ENCODE results near the gene SNCG.
"Not testable (repeated sequence)": the region's sequence is repeated elsewhere in the genome, so short reads cannot be mapped to it uniquely, and the experiment has no call there.

The SNCG gene

GRCh38 chr10:86979296-86979818 lies 21.0 kb downstream of the SNCG start:
- DNase-seq, result no peak

DNA sequence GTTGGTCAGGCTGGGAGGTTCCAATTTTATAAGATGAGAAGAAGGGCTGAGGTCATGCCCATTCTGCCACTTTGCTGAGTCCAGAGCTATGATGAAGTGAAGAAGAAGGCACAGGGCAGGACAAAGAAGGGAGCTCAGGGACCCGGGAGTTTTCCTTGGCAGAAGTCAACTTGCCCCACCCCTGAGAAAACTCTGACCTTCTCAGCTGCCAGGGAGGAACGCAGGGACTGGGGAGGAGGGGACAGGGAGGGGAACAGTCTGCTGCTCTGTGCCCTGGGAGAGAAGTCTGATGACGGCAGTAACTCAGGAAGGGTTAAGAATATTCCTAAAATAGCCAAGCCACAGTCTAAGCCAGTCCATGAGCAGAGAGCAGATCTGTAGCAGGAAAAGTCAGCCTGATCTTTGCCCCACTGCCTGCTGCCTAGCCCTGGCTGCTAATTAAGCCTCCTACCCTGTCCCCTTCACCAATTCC lies 21.6 kb downstream of the SNCG start:
- no peak for DNase-seq

- not testable (repeated sequence) for DNase-seq
Measured at GRCh38 chr10:86981020-86981419, 22.6 kb downstream of the SNCG start.

- DNase-seq, result no peak
Measured at GRCh38 chr10:86981716-86982115, 23.3 kb downstream of the SNCG start.

DNA sequence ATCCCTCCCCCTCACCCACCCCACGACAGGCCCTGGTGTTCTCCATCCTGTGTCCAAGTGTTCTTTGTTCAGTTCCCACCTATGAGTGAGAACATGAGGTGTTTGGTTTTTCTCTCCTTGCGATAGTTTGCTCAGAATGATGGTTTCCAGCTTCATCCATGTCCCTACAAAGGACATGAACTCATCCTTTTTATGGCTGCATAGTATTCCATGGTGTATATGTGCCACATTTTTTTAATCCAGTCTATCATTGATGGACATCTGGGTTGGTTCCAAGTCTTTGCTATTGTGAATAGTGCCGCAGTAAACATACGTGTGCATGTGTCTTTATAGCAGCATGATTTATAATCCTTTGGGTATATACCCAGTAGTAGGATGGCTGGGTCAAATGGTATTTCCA lies 26.1 kb downstream of the SNCG start:
- not testable (repeated sequence) for DNase-seq

DNA sequence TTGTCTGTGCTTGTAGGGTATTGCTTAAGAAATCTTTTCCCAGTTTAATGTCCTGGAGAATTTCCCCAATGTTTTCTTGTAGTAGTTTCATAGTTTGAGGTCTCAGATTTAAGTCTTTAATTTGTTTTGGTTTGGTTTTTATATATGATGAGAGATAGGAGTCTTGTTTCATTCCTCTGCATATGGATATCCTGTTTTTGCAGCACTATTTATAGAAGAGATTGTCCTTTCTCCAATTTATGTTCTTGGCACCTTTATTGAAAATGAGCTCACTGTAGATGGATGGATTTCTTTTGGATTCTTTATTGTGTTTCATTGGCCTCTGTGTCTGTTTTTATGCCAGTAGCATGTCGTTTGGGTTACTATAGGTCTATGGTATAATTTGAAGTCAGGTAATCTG lies 30.1 kb downstream of the SNCG start:
- DNase-seq, result no peak

DNA sequence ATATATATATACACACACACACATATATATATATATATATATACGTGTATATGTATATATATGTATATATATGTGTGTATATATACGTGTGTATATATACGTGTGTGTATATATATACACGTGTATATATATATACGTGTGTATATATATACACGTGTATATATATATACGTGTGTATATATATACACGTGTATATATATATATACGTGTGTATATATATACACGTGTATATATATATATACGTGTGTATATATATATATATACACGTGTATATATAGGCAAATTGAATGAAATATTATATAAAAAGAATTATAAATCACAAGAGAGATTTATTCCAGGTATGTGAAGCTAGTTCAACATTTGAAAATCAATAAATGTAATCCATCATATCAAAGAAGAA lies 33.0 kb downstream of the SNCG start:
- DNase-seq, result not testable (repeated sequence)

DNA sequence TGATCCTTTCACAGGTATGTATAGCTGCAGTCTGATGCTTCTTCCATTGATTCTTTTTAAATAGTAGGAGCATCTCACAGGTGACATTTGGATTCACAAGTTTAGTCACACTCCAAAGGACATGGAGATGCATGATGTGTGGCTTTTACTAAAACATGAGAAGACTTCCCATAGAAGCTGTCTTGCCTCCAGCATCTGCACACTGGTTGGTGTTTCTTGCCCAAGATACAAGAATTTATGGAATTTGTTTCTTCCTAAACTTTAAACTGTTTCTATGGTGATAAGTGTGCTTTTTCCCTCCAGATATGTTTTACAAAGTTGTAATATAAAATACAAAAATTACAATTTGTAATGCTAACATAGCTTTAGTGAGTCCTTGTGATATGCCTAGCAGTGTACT lies 34.1 kb downstream of the SNCG start:
- no peak for DNase-seq

DNA sequence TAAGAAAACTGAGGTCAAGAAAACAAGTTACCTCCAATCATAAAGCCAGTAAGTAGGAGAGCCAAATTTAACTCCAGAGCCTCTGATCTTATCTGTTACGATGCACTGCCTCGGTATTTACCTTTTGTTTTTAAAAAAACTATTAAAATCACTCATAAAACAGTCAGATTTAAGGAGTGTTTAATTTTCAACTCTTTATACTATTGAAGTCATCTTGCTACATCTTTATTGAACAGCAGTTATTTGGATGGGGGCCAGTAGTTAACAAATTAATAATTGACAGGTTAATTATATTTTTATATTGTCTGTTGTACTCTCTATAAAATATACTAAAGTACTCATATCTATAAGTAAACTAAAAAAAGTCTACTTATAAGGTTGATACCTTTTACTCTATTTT lies 34.5 kb downstream of the SNCG start:
- DNase-seq, result no peak

DNA sequence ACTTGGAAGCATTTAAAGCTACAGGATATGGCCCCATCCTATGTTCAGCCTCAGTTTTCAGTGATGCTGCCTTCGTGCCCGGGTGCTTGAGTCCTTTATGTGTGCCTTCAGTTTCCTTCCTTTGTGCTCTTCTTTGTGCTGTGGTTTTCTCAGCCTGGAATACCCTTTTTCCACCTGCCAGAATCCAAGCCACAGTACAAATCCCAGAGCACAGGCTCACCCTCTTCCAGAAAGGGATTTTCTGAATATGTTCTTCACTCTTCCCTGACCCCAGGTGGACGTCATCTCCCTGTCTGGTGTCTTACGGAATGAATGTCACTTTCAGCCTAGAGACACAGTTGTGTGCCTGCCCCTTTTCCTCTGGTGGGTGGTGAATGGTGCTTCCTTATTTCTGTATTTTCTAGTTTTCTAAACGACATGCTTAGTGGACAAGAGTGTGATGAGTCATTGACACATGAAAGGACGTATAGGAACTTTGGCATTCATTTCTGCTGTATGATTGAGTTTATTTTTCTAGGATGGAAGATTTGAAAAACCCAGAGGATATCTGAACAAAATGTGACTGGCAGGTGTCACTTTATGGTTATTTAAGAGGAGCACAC lies 41.5 kb downstream of the SNCG start:
- not testable (repeated sequence) for DNase-seq

- DNase-seq, result no peak
Measured at GRCh38 chr10:87000491-87000890, 42.1 kb downstream of the SNCG start.

DNA sequence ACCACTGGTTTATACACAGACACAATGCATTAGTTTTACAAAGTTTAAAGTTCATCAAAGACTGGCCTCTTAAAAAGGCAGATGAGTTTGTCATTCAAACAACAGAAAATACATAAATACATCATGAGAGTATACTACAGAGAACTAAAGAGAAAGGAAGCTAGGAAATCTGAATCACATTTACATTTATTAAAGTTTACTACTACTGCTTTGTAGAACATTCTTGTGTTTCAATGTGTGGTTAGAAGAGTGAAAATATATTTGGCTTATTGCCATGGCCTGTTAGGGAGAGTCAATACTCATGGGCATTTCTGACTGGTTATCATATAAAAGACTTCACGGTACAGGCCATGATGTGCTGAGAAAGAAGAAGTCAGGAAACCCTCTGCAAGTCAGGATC lies 48.7 kb downstream of the SNCG start:
- not testable (repeated sequence) for DNase-seq

DNA sequence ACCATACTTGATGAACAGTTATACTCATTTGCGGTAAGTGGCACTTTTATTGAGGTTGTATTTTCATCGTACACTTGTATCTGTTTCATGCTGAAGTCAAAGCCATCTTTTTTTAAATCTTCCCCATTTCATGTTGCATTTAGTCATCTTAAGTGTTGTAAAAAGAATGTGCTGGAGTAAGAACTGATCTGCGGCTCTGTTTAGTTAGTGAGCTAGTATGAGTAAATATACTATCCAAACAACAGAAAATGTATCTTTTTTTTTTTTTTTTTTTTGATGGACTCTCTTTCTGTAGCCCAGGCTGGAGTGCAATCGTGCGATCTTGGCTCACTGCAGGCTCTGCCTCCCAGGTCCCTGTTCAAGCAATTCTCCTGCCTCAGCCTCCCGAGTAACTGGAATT lies 49.3 kb downstream of the SNCG start:
- DNase-seq, result not testable (repeated sequence)

DNA sequence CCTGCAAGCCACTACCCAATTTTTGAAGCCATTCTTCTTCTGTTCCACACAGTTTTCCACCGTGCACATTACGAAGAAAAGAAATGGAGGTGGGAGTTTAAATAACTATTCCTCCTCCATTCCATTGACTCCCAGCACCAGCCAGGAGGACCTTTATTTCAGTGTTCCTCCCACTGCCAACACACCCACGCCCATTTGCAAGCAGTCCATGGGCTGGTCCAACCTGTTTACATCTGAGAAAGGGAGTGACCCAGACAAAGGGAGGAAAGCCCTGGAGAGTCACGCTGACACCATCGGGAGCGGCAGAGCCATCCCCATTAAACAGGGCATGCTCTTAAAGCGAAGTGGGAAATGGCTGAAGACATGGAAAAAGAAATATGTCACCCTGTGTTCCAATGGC lies 49.9 kb downstream of the SNCG start:
- not testable (repeated sequence) for DNase-seq

DNA sequence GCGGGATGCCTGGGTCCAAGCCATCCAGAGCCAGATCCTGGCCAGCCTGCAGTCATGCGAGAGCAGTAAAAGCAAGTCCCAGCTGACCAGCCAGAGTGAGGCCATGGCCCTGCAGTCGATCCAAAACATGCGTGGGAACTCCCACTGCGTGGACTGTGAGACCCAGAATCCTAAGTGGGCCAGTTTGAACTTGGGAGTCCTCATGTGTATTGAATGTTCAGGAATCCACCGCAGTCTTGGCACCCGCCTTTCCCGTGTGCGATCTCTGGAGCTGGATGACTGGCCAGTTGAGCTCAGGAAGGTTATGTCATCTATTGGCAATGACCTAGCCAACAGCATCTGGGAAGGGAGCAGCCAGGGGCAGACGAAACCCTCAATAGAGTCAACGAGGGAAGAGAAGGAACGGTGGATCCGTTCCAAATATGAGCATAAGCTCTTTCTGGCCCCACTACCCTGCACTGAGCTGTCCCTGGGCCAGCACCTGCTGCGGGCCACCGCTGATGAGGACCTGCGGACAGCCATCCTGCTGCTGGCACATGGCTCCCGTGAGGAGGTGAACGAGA lies 50.8 kb downstream of the SNCG start:
- DNase-seq, result not testable (repeated sequence)
